Posterior cingulate gyrus (tissue), 11 donors: ENCODE measurements around the gene SLC15A5.

Experiments used
- DNase-seq, 10 donors: peaks; one replicate each; pipeline versions ENCODE4 v3.0.0 to v3.0.0-alpha.2; 2020 to 2021; ENCODE audit warnings: mixed read lengths in 3 of 10
- intact Hi-C: fragments of 100-400 bp; cut with DNase I; formaldehyde crosslinking; loops from one replicate; pipeline ENCODE4 v1.15.1; 2023

The SLC15A5 gene

GRCh38 chr12:16269946-16270345 lies 7.5 kb downstream of the SLC15A5 start:
- intact Hi-C loops: no loop called here
- peak in 1 of 10 donors; percentile 8 for DNase-seq

GRCh38 chr12:16266085-16266484 lies 11.4 kb downstream of the SLC15A5 start:
- intact Hi-C loops: no loop called here
- DNase-seq: no peak

GRCh38 chr12:16261944-16262475 lies 15.5 kb downstream of the SLC15A5 start:
- DNase-seq: no peak
- intact Hi-C loops: no loop called here

- no peak for DNase-seq
- intact Hi-C loops: no loop called here
These were observed 17.3 kb downstream of the SLC15A5 start for GRCh38 chr12:16260206-16260605.

GRCh38 chr12:16258963-16259362 lies 18.5 kb downstream of the SLC15A5 start:
- intact Hi-C loops: no loop called here
- no peak for DNase-seq

- intact Hi-C loops: no loop called here
- no peak for DNase-seq
These were observed 31.2 kb downstream of the SLC15A5 start for GRCh38 chr12:16246264-16246663.

GRCh38 chr12:16245209-16245608 lies 32.3 kb downstream of the SLC15A5 start:
- intact Hi-C loops: no loop called here
- DNase-seq: no peak

GRCh38 chr12:16243487-16244412 lies 33.7 kb downstream of the SLC15A5 start:
- intact Hi-C loops: no loop called here
- DNase-seq: no peak

GRCh38 chr12:16241346-16241745 lies 36.1 kb downstream of the SLC15A5 start:
- intact Hi-C loops: no loop called here
- no peak for DNase-seq

- intact Hi-C loops: no loop called here
- no peak for DNase-seq
These were observed 38.8 kb downstream of the SLC15A5 start for GRCh38 chr12:16238661-16239060.

GRCh38 chr12:16229676-16230075 lies 47.8 kb downstream of the SLC15A5 start:
- no peak for DNase-seq
- intact Hi-C loops: no loop called here

- DNase-seq: no peak
- intact Hi-C loops: no loop called here
These were observed 49.4 kb downstream of the SLC15A5 start for GRCh38 chr12:16228067-16228466.

GRCh38 chr12:16225692-16226091 lies 51.8 kb downstream of the SLC15A5 start:
- intact Hi-C loops: no loop called here
- DNase-seq: no peak

- DNase-seq: no peak
- intact Hi-C loops: no loop called here
These were observed 53.3 kb downstream of the SLC15A5 start for GRCh38 chr12:16224196-16224595.

- DNase-seq: no peak
- intact Hi-C loops: no loop called here
These were observed 55.7 kb downstream of the SLC15A5 start for GRCh38 chr12:16221776-16222175.

- no peak for DNase-seq
- intact Hi-C loops: no loop called here
These were observed 57.4 kb downstream of the SLC15A5 start for GRCh38 chr12:16220120-16220519.

GRCh38 chr12:16218934-16219751 lies 58.3 kb downstream of the SLC15A5 start:
- intact Hi-C loops: no loop called here
- no peak for DNase-seq

- no peak for DNase-seq
- intact Hi-C loops: no loop called here
These were observed 59.3 kb downstream of the SLC15A5 start for GRCh38 chr12:16218234-16218633.

- no peak for DNase-seq
- intact Hi-C loops: no loop called here
These were observed 65.8 kb downstream of the SLC15A5 start for GRCh38 chr12:16211731-16212130.

GRCh38 chr12:16198884-16199283 lies 78.6 kb downstream of the SLC15A5 start:
- intact Hi-C loops: no loop called here
- DNase-seq: no peak

GRCh38 chr12:16197600-16197999 lies 79.9 kb downstream of the SLC15A5 start:
- DNase-seq: no peak
- intact Hi-C loops: no loop called here
